Heart right ventricle (tissue), 16 donors: ENCODE results near the gene CACNB1. TPM values are rescaled to one million over a fixed set of nuclear protein-coding genes. Genes with fewer than 3 reads are reported as not detected.

Source experiments
- ATAC-seq, 8 donors: fragments of 200-7000 bp; cut with Tn5 transposase; one replicate each; pipeline ENCODE4 v1.9.1; 2020; ENCODE audit warnings: mild to moderate bottlenecking in 8 of 8, moderate library complexity in 8 of 8, moderate number of reproducible peaks in 1 of 8
- DNase-seq, 2 donors: peaks; one replicate each; pipeline ENCODE4 v3.0.0-alpha.2; 2020
- H3K27ac ChIP-seq, 10 donors: fragments of 200-600 bp; sonication (generic) in 2 of 10; one replicate each; pipeline versions ENCODE4 v1.5.0 to v1.8.0; 2020 to 2022; ENCODE audit warnings: mild to moderate bottlenecking in 3 of 10
- H3K27me3 ChIP-seq, 7 donors: fragments of 200-600 bp; one replicate each; pipeline ENCODE4 v1.8.0; 2021 to 2022; ENCODE audit warnings: mild to moderate bottlenecking in 2 of 7
- H3K36me3 ChIP-seq, 9 donors: fragments of 200-600 bp; sonication (generic) in 1 of 9; one replicate each; pipeline versions ENCODE4 v1.5.0 to v1.8.0; 2020 to 2022; ENCODE audit warnings: mild to moderate bottlenecking in 2 of 9
- H3K4me1 ChIP-seq, 9 donors: fragments of 200-600 bp; sonication (generic) in 1 of 9; one replicate each; pipeline versions ENCODE4 v1.5.0 to v1.8.0; 2020 to 2022; ENCODE audit warnings: mild to moderate bottlenecking in 4 of 9
- H3K4me3 ChIP-seq, 10 donors: fragments of 200-600 bp; sonication (generic) in 2 of 10; one replicate each; pipeline versions ENCODE4 v1.5.0 to v1.8.0; 2020 to 2022; ENCODE audit warnings: mild to moderate bottlenecking in 7 of 10, moderate library complexity in 2 of 10
- H3K9me3 ChIP-seq, 11 donors: fragments of 200-600 bp in 10 of 11; sonication (generic) in 2 of 11; one replicate each; pipeline versions ENCODE4 v1.5.0 to v1.8.0; 2013 to 2022; ENCODE audit warnings: mild to moderate bottlenecking in 2 of 11, control low read depth in 1 of 11, moderate library complexity in 1 of 11
- WGBS, 2 donors: extraction: QIAGEN DNeasy Blood & Tissue Kit; methylation state at CpG; one replicate each; pipeline ENCODE4 v1.1.7; 2013; ENCODE audit warnings: inconsistent platforms in 1 of 2; 5-methylcytosine and 5-hydroxymethylcytosine counted together
- intact Hi-C, 10 donors: fragments of 100-400 bp; cut with DNase I; formaldehyde crosslinking; loops; one replicate each; pipeline versions ENCODE4 v1.11.1 to v1.14.2; 2022
- polyA plus RNA-seq, 2 donors: library from polyadenylated mRNA; stranded (reverse); fragments of 200-250 nt; gene quantifications; one replicate each; pipeline ENCODE4 v1.2.3, GENCODE V29; 2013
- total RNA-seq, 10 donors: library from RNA; stranded (reverse); fragmentation: NEBNext Ultra II Directional in 3 of 10; extraction: Animal tissue kit (Norgen Biotek cat#: 25700) in 3 of 10; gene quantifications; one replicate each; pipeline versions ENCODE4 v1.2.1 to v1.2.4, GENCODE V29; 2021 to 2023
- TF ChIP-seq, protein P1 (sequence below), 9 donors: fragments of 200-600 bp; sonication (generic) in 2 of 9; IDR thresholded peaks; one replicate each; pipeline versions ENCODE4 v1.5.0 to v1.8.0; 2021 to 2022; ENCODE audit warnings: antibody characterized with exemption in 9 of 9, mild to moderate bottlenecking in 5 of 9, moderate library complexity in 1 of 9
- donor health status: Arrhythmogenic right ventricular cardiomyopathy.
- donor health status: ischemic (EF 13 %, LVEDD 7.1; RV severe dilation, severe dysfunction).
- donor health status: healthy with polysubstance abuse.
- donor health status: DM: no; HTN: yes; CAD: no.
- donor health status: DM: no; HTN: no; CAD: no.
- donor health status: ischemic (EF 25% LVEDD 6.9; RV normal size, moderate dysfunction).
- donor health status: ischemic (EF 25% LVEDD 5.7; RV mildly dilated, moderate dysfunction).
- donor health status: healthy.
- donor health status: DM: yes; HTN: yes; CAD: no.
- donor health status: Ischemic cardiomyopathy.
- donor health status: ischemic (EF 35%, LVEDD 5.7; RV mildly dilated, moderate dysfunction).
- donor health status: nonischemic (EF 11% LVEDD 7.7; RV severe dilation, severe dysfunction).
- donor health status: DM: yes; HTN: yes; CAD: no.
- donor health status: PGD.
- donor health status: ischemic (EF 29% LVEDD 5.4; RV normal size, mild dysfunction).
- donor health status: nonischemic (EF 23%, LVEDD 6.1; RV moderate dilation, normal function).

Gene CACNB1
- total and polyA plus RNA-seq, 12 donors, result 3.3 to 11.5 (median 5.3) TPM

DNA sequence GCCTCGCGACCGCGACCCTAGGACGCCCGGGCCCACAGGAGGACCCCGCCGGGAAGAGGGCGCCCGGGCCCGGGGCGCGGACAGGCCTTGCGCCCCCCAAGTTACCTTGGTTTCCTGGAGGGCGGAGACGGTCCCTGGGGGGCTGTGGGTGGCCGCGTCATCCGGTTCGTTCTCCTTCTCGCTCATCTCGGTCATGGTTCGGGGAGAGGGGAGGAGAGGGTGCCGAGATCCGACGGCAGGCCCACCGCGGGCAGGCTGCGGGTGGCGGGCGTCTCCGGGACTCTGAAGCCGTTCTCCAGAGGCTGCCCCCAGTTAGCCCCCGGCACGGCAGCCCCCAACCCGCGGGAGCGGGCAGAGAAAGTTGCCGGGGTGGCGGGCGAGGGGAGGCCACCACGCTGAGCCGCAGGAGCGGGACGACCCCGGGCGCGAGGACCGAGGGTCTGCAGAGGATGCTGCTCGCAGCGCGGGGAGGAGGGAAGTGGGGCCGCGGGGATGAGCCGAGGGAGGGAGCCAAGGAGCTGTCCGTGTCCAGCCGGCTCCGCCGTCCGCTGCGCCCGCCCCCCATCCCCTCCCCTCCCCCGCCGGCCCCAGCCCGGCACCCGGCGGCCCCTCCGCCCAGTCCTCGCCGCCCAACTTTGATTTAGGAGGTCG, 28.0 kb upstream of the CACNB1 start, which contains the start of gene STAC2:
Gene STAC2 (minus strand): TSS at position 638 of the 651 bp plus-strand sequence. CDS start 443 bp downstream, at position 195.
- no peak within 1 kb of the TSS for H3K27ac ChIP-seq
- 0 to 1% methylated on average over 45 to 71 of the region's 71 CpGs for WGBS, 2 donors
- TF ChIP-seq, protein P1, sequence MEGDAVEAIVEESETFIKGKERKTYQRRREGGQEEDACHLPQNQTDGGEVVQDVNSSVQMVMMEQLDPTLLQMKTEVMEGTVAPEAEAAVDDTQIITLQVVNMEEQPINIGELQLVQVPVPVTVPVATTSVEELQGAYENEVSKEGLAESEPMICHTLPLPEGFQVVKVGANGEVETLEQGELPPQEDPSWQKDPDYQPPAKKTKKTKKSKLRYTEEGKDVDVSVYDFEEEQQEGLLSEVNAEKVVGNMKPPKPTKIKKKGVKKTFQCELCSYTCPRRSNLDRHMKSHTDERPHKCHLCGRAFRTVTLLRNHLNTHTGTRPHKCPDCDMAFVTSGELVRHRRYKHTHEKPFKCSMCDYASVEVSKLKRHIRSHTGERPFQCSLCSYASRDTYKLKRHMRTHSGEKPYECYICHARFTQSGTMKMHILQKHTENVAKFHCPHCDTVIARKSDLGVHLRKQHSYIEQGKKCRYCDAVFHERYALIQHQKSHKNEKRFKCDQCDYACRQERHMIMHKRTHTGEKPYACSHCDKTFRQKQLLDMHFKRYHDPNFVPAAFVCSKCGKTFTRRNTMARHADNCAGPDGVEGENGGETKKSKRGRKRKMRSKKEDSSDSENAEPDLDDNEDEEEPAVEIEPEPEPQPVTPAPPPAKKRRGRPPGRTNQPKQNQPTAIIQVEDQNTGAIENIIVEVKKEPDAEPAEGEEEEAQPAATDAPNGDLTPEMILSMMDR (IDR thresholded peaks at IDR 0.05), result no peak
- intact Hi-C loops, result no loop called here
- no peaks in the 10 kb centered on the region for H3K36me3 ChIP-seq
- H3K27me3 ChIP-seq, result peaks cover 14 to 61% (median 51%) of the 10 kb centered on the region in 7 donors
- no peaks in the 10 kb centered on the region for H3K9me3 ChIP-seq
- ATAC-seq, result peak in 4 of 8 donors; percentile 6 to 15 (median 10)
- peak within 1 kb of the TSS; percentile 18 to 53 (median 46) for H3K4me3 ChIP-seq
- no peak for DNase-seq
- H3K4me1 ChIP-seq, result peaks cover 5 to 25% (median 21%) of the 10 kb centered on the region in 9 donors

DNA sequence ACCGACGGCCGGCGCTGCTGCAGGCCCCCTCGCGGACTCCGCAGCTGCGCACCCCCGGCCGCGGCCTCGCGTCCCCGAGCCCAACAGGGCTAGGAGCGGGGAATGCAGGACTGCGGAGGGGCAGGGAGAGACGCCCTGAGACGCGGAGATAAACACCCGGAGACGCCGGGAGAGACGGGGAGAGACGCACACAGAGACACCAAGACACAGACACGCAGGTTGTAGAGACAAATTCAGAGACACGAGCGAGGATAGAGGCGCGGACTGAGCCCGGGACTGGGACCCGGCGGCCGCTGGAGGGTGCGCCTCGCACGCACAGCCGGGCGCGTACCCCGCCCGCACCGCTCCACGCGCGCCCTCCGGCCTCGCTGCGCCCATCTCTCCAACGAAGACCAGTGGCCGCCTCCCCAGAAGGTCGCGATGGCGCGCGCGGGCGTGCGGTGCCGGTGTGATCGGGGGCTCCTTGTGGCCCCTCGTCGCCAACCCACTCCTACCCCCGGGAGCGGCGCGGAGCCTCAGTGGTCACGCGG, 27.4 kb upstream of the CACNB1 start:
- DNase-seq, result no peak
- Histone ChIP-seq H3K4me1 (peaks cover 6 to 27% (median 23%) of the 10 kb centered on the region in 9 donors), H3K4me3 (peak overlapping the region; percentile 18 to 53 (median 46)), H3K36me3 (no peaks in the 10 kb centered on the region), H3K27ac (no peak overlapping the region), H3K9me3 (no peaks in the 10 kb centered on the region), H3K27me3 (peaks cover 14 to 57% (median 51%) of the 10 kb centered on the region in 7 donors)
- TF ChIP-seq, protein P1 (IDR thresholded peaks at IDR 0.05), result peak in 1 of 9 donors; percentile 16
- intact Hi-C loops, result no loop called here
- peak in 4 of 8 donors; percentile 9 to 51 (median 14) for ATAC-seq
- WGBS, 2 donors, result 2% methylated on average over 60 to 68 of the region's 68 CpGs

DNA sequence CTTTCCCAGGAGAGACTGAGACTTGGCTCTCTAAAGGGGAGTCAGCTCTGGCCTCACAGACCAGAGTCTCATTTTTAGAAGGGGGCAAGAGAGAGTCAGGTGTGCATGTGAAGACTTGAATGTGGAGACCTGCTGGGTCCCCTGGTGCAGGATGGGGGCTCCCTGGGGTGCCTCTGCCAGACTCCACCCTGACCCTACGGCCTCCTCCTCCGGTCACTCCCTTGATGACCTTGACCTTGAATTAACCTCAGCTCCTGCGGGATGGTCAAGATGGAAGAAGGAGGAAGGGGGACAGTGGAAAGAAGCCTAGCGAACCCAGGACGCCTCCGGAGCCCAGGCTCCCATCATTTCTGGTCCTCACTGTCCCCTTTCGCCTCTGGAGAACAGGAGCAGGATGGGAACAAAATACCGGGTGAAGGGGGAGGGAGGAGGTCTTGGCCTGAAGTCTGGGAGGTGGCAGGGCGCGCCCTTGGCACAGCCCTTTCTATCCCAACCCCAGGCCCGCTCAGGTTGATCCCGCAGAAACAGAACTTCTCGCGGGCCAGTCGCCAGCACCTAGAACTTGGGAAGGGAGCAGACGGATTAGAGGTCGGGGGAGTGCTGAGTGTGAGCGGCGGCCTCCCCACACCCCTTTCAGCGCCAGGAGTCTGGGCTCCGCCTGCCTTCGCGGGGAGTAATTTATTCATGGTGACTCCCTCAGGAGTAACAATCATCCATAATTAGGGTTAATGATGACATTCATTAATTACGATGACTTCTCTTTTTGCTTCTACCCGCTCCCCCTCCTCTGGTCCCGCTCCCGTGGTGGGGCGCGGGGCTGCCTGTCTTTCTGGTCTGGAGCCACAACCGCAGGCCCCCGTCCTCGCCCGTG, 26.7 kb upstream of the CACNB1 start:
- intact Hi-C loops, result no loop called here
- WGBS, 2 donors, result 42 to 46% methylated on average over 33 of the region's 33 CpGs
- H3K27me3 ChIP-seq, result peaks cover 14 to 51% (median 46%) of the 10 kb centered on the region in 7 donors
- H3K4me1 ChIP-seq, result peaks cover 7 to 34% (median 25%) of the 10 kb centered on the region in 9 donors
- peak overlapping the region in 6 of 10 donors; percentile 34 to 53 (median 47) for H3K4me3 ChIP-seq
- no peak overlapping the region for H3K27ac ChIP-seq
- ATAC-seq (no peak), DNase-seq (no peak)
- H3K9me3 ChIP-seq, result no peaks in the 10 kb centered on the region
- TF ChIP-seq, protein P1 (IDR thresholded peaks at IDR 0.05), result no peak
- H3K36me3 ChIP-seq, result no peaks in the 10 kb centered on the region
